Fibroblast of the aortic adventitia (primary cell): ENCODE results near the gene PLA2G4E. TPM values are rescaled to one million over a fixed set of nuclear protein-coding genes. Genes with fewer than 3 reads are reported as not detected.

Experiments
- DNase-seq: peaks from one replicate; pipeline ENCODE4 v3.0.0-alpha.2; 2010; ENCODE audit warnings: low read depth
- H3K4me3 ChIP-seq: 2 replicates; pipeline ENCODE4 v1.5.1; 2011; ENCODE audit warnings: low read depth, mild to moderate bottlenecking, control low read depth, low read length, moderate library complexity
- total RNA-seq: library from RNA; depleted of rRNA; stranded (reverse); fragments of >200 nt; gene quantifications from 2 replicates; pipeline ENCODE4 v1.2.3, GENCODE V29; 2012; ENCODE audit warnings: low replicate concordance
- TF ChIP-seq, protein P1 (sequence below): IDR thresholded peaks from 2 replicates; pipeline ENCODE4 v1.5.1; 2011; ENCODE audit warnings: mild to moderate bottlenecking, low read length, control low read depth, inconsistent platforms; ENCODE audit not compliant: insufficient read depth

PLA2G4E gene
- total RNA-seq, 1 donor, result not detected

DNA sequence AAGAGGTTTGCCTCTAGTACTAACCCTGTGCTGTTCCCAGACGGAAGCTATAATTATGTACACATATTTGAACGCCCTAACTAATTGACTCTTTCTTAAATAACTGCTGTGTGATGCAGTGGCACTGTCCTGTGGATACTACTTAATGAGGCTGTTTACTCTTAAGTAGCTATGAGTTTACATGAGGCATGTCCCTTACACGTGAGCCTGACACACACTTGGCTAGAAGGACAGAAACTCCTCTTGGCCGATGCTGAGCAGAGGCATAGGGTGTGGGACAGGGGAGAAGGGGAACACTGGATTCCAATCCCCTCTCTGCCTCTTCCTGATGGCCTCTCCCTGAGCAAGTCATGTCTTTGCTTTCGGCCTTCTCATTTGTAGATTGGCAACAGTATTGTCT is 70.4 kb downstream of the PLA2G4E start:
- peak; percentile 32 for DNase-seq
- no peak overlapping the region for H3K4me3 ChIP-seq
- TF ChIP-seq, protein P1, sequence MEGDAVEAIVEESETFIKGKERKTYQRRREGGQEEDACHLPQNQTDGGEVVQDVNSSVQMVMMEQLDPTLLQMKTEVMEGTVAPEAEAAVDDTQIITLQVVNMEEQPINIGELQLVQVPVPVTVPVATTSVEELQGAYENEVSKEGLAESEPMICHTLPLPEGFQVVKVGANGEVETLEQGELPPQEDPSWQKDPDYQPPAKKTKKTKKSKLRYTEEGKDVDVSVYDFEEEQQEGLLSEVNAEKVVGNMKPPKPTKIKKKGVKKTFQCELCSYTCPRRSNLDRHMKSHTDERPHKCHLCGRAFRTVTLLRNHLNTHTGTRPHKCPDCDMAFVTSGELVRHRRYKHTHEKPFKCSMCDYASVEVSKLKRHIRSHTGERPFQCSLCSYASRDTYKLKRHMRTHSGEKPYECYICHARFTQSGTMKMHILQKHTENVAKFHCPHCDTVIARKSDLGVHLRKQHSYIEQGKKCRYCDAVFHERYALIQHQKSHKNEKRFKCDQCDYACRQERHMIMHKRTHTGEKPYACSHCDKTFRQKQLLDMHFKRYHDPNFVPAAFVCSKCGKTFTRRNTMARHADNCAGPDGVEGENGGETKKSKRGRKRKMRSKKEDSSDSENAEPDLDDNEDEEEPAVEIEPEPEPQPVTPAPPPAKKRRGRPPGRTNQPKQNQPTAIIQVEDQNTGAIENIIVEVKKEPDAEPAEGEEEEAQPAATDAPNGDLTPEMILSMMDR, result no peak

DNA sequence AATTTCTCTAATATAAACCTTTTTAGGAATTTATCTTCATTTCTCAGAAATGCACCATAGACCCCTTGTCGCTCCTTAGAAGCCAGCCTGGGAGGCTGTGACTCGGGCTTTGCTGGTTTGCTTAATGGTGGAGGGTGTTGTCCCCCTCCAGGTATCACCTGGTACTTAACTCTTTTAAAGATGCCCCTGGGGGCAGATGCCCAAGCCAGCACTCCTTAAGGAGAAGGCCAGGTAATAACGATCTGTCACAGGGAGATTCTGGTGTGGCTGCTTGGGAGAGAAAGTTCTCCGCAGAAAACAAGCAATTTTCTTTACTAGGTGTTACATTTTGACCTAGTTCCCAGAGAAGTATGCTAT is 70.7 kb downstream of the PLA2G4E start:
- TF ChIP-seq, protein P1, result no peak
- DNase-seq, result no peak
- no peak overlapping the region for H3K4me3 ChIP-seq

DNA sequence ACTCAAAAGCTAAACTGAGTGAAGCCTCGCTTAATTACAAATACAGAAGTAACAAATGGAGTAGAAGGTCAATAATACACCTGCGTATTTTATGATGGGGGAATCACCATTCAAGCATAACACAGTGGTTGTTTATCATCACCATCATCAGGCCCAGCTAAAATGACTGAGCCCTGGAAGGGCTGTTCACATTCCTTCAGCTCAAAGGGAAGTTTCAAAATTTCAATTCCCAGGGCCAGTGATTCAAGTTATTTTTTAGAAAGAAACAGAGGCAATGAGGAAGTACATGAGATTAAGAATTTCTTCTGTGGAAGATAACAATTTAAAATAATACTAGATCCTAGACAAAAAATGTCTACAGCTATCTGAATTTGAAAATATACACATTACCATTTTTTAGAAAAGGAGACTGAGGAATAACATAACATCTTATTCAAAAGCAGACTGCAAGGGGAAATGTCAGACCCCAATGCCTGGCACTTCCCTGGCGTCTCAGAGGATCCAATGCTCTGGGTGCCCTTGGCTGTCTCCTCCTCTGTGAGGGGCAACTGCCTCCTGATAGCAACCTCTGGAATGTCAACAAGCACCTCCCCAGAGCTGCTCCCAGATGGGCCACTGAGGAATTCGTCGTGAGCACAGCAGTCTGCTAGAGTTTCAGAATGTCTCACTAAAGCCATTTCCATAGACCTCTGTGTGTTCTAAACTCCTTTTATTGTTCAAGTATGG is 71.3 kb downstream of the PLA2G4E start:
- H3K4me3 ChIP-seq, result no peak overlapping the region
- TF ChIP-seq, protein P1, result no peak
- peak; percentile 43 for DNase-seq

DNA sequence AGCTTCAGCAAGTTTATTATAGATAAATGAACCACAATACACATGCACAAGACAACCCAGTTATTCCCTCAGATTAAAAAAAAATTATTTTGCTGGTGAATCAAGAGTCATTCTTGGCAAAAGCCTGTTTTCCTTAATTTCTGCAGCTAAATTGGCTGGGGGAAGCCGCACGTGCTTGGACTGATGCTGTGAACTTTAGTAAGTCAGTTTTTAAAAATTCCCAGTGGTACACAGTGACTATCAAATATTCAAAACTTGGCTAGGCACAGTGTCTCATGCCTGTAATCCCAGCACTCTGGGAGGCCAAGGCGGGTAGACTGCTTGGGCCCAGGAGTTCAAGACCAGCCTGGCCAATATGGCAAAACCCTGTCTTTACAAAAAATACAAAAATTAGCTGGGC is 72.4 kb downstream of the PLA2G4E start:
- TF ChIP-seq, protein P1, result no peak

DNA sequence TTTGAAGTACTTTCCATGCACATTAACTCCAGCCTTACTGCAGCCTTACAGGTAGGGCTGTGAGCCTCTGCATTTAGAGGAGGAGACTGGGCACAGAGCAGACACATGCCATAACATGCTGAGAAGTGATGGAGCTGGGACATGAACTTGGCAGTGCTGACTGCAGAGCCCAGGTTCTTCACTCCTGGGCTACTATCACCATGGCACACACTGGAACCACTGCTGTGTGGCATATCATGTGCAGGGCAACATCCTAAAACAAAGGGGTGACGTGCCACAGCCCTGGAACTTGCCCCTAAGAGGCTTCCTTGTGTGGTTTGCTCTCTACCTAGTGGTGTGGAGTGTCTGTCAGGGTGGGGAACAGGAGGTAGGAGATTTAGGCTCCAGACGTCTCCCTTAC is 73.9 kb downstream of the PLA2G4E start:
- DNase-seq, result no peak
- TF ChIP-seq, protein P1, result no peak
- no peak overlapping the region for H3K4me3 ChIP-seq

More for the DNA sequence above, 72.4 kb downstream of the PLA2G4E start:
- H3K4me3 ChIP-seq, result no peak overlapping the region
- DNase-seq, result peak; percentile 50

DNA sequence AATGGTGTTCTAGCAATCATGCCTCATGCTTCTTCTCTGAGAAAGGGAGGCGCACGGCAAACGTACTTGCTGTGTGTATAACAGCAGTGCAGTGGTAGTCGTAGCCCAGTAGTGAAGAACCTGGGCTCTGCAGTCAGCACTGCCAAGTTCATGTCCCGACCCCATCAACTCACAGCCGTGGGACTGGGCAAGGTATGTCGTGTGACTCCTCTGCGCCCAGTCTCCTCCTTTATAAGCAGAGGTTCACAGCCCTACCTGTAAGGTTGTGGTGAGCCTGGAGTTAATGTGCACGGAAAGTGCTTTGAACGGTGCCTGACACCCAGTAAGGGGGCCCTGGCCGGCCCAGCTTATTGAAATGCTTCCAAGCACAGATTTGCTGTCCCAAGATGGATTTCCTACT is 75.1 kb downstream of the PLA2G4E start:
- DNase-seq, result no peak
- TF ChIP-seq, protein P1, result no peak
- no peak overlapping the region for H3K4me3 ChIP-seq

DNA sequence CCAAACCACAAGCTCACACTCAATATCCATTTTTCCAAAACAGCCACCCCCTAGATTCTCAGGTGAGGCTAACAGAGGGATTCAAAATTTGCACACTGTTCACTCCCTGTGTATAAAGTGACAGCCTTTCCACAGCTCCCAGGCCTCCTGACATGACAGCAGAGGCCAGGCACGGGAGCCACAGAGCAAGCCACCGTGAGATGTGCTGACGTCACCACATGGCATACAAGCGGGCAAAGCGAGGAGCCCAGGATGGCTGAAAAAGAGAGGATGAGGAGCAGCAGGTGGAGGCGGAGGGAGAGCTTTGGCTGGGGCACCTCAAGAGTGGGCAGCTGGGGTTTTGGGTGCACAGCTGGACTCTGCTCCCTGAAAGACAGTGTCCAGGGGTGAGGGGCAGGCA is 75.6 kb downstream of the PLA2G4E start:
- H3K4me3 ChIP-seq, result no peak overlapping the region
- TF ChIP-seq, protein P1, result no peak
- no peak for DNase-seq
